Measurements from ENCODE around the gene EIF4B.
"Not testable (repeated sequence)": the region's sequence is repeated elsewhere in the genome, so short reads cannot be mapped to it uniquely, and the experiment has no call there.

DNA sequence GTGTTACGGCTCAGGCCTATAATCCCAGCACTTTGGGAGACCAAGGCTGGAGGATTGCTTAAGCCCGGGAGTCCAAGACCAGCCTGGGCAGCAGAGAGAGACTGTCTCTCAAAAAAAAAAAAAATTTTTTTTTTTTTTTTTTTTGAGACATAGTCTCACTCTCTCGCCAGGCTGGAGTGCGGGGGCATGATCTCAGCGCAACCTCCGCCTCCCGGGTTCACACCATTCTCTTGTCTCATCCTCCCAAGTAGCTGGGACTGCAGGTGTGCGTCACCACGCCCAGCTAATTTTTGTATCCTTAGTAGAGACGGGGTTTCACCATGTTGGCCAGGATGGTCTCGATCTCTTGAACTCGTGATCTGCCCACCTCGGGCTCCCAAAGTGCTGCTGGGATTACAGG lies 20.8 kb downstream of the EIF4B start:
- TF ChIP-seq, protein P1, sequence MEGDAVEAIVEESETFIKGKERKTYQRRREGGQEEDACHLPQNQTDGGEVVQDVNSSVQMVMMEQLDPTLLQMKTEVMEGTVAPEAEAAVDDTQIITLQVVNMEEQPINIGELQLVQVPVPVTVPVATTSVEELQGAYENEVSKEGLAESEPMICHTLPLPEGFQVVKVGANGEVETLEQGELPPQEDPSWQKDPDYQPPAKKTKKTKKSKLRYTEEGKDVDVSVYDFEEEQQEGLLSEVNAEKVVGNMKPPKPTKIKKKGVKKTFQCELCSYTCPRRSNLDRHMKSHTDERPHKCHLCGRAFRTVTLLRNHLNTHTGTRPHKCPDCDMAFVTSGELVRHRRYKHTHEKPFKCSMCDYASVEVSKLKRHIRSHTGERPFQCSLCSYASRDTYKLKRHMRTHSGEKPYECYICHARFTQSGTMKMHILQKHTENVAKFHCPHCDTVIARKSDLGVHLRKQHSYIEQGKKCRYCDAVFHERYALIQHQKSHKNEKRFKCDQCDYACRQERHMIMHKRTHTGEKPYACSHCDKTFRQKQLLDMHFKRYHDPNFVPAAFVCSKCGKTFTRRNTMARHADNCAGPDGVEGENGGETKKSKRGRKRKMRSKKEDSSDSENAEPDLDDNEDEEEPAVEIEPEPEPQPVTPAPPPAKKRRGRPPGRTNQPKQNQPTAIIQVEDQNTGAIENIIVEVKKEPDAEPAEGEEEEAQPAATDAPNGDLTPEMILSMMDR (IDR thresholded peaks at IDR 0.05; ENCODE audit: borderline replicate concordance, extremely low read depth, low read length, poor library complexity, severe bottlenecking), result not testable (repeated sequence)
- not testable (repeated sequence) for TF ChIP-seq EZH2 (IDR thresholded peaks at IDR 0.05; ENCODE audit: borderline replicate concordance, low read depth, low read length, severe bottlenecking)
